HCT116 (cell line): ENCODE results near the gene APLN. TPM values are rescaled to one million over a fixed set of nuclear protein-coding genes. Genes with fewer than 3 reads are reported as not detected.

ENCODE experiments used
- ATAC-seq: fragments of 200-7000 bp; cut with Tn5 transposase; 2 replicates; pipeline ENCODE4 v1.9.1; 2020; ENCODE audit warnings: mild to moderate bottlenecking, moderate library complexity
- BruUV-seq: library from RNA; stranded (reverse); fragments of 400-500 nt; replicated peaks from 2 replicates; lab custom pipeline; 2021; lab: Mats Ljungman, UMichigan
- CTCF ChIA-PET: fragments of 300-600 bp; sonication (Branson Sonifier 250); formaldehyde crosslinking; loops from one replicate; lab custom pipeline; 2021; ENCODE audit warnings: antibody characterized with exemption; lab: Charles Lee
- POLR2A ChIA-PET: fragments of 300-600, 350-600 bp; sonication (Branson Sonifier 250); formaldehyde crosslinking; loops from one replicate; lab custom pipeline; 2021; ENCODE audit warnings: antibody characterized with exemption; lab: Charles Lee
- RAD21 ChIA-PET, 2 experiments: fragments of 300-600 bp; sonication (Branson Sonifier 250); formaldehyde crosslinking; loops; one replicate each; lab custom pipeline; 2023; ENCODE audit warnings: low total read pairs in 2 of 2; ENCODE audit not compliant: uncharacterized antibody in 2 of 2, unreplicated experiment in 2 of 2, low non-redundant PET in 1 of 2; lab: Charles Lee
- DNase-seq: peaks from one replicate; pipeline ENCODE4 v3.0.0-alpha.2; 2010; ENCODE audit warnings: low read depth, low spot score
- H2AFZ ChIP-seq: fragments of 200-600 bp; shearing (Covaris generic), sonication (generic); 2 replicates; pipeline ENCODE4 v1.6.1; 2017; ENCODE audit warnings: low read depth, mixed run types, mixed read lengths, antibody characterized with exemption, low read length; ENCODE audit not compliant: poor library complexity, severe bottlenecking
- H3K27ac ChIP-seq: 2 replicates; pipeline ENCODE4 v1.5.1; 2012; ENCODE audit warnings: low read depth, low read length
- H3K27me3 ChIP-seq: fragments of 200-600 bp; sonication (generic); 2 replicates; pipeline ENCODE4 v1.6.1; 2016; ENCODE audit warnings: mixed run types, low read length, mixed read lengths; ENCODE audit not compliant: insufficient read depth
- H3K36me3 ChIP-seq, 2 experiments: fragments of 200-500 bp in 1 of 2; fragments of 200-600 bp in 1 of 2; sonication (Bioruptor generic) in 1 of 2; sonication (generic) in 1 of 2; 2 replicates each; pipeline versions ENCODE4 v1.5.1 to v1.6.1; 2014 to 2016; ENCODE audit warnings: low read length in 2 of 2, inconsistent platforms in 1 of 2, mixed read lengths in 1 of 2, mixed run types in 1 of 2; ENCODE audit not compliant: insufficient read depth in 2 of 2, control insufficient read depth in 1 of 2
- H3K4me1 ChIP-seq, 2 experiments: fragments of 200-600 bp in 1 of 2; sonication (generic) in 1 of 2; 2 replicates each; pipeline versions ENCODE4 v1.5.1 to v1.6.1; 2012 to 2017; ENCODE audit warnings: low read length in 2 of 2, inconsistent platforms in 1 of 2, mild to moderate bottlenecking in 1 of 2, mixed read lengths in 1 of 2, mixed run types in 1 of 2, moderate library complexity in 1 of 2; ENCODE audit not compliant: insufficient read depth in 2 of 2, control insufficient read depth in 1 of 2
- H3K4me2 ChIP-seq: fragments of 200-600 bp; sonication (generic); 2 replicates; pipeline ENCODE4 v1.6.1; 2017; ENCODE audit warnings: mixed run types, low read length, mixed read lengths
- H3K4me3 ChIP-seq, 2 experiments: fragments of 200-600 bp in 1 of 2; sonication (generic) in 1 of 2; replicated peaks in 1 of 2; 2 replicates each; pipeline ENCODE4 v1.5.1; 2011 to 2016; ENCODE audit warnings: low read length in 2 of 2, control low read depth in 1 of 2, low read depth in 1 of 2, mild to moderate bottlenecking in 1 of 2, mixed read lengths in 1 of 2, mixed run types in 1 of 2
- H3K79me2 ChIP-seq: fragments of 200-600 bp; sonication (generic); 2 replicates; pipeline ENCODE4 v1.6.1; 2017; ENCODE audit warnings: mild to moderate bottlenecking, mixed run types, low read length, moderate library complexity, mixed read lengths; ENCODE audit not compliant: insufficient read depth
- H3K9ac ChIP-seq: fragments of 200-600 bp; sonication (generic); 2 replicates; pipeline ENCODE4 v1.6.1; 2016; ENCODE audit warnings: low read length, mixed read lengths
- H3K9me2 ChIP-seq: fragments of 200-600 bp; sonication (generic), shearing (Covaris generic); 2 replicates; pipeline ENCODE4 v1.6.1; 2017; ENCODE audit warnings: mixed run types, mild to moderate bottlenecking, moderate library complexity; ENCODE audit not compliant: insufficient read depth
- H3K9me3 ChIP-seq, 2 experiments: fragments of 200-500 bp in 1 of 2; fragments of 200-600 bp in 1 of 2; sonication (Bioruptor generic) in 1 of 2; sonication (generic) in 1 of 2; 2 replicates each; pipeline ENCODE4 v1.6.1; 2014 to 2017; ENCODE audit warnings: low read length in 2 of 2, mixed read lengths in 2 of 2, inconsistent platforms in 1 of 2, low read depth in 1 of 2, mild to moderate bottlenecking in 1 of 2, mixed run types in 1 of 2, moderate library complexity in 1 of 2; ENCODE audit not compliant: control insufficient read depth in 1 of 2, insufficient read depth in 1 of 2
- H4K20me1 ChIP-seq: fragments of 200-600 bp; sonication (generic), shearing (Covaris generic); 2 replicates; pipeline ENCODE4 v1.6.1; 2017; ENCODE audit warnings: mixed run types, mild to moderate bottlenecking, moderate library complexity; ENCODE audit not compliant: insufficient read depth
- ATF3 ChIP-seq: IDR thresholded peaks from 2 replicates; pipeline ENCODE4 v1.6.1; 2012
- CBX3 ChIP-seq: IDR thresholded peaks from 2 replicates; pipeline ENCODE4 v1.6.1; 2012; ENCODE audit warnings: low read depth
- CEBPB ChIP-seq: IDR thresholded peaks from 2 replicates; pipeline ENCODE4 v1.6.1; 2012; ENCODE audit warnings: low read depth
- EGR1 ChIP-seq: IDR thresholded peaks from 2 replicates; pipeline ENCODE4 v1.6.1; 2012; ENCODE audit warnings: low read depth
- ELF1 ChIP-seq: IDR thresholded peaks from 2 replicates; pipeline ENCODE4 v1.6.1; 2012; ENCODE audit warnings: low read depth, borderline replicate concordance
- EZH2 ChIP-seq: fragments of 200-600 bp; sonication (generic); IDR thresholded peaks from 2 replicates; pipeline ENCODE4 v1.6.1; 2017; ENCODE audit warnings: antibody characterized with exemption, mixed run types
- EZH2phosphoT487 ChIP-seq: fragments of 200-600 bp; IDR thresholded peaks from 2 replicates; pipeline ENCODE4 v1.6.1; 2018; ENCODE audit warnings: antibody characterized with exemption, borderline replicate concordance
- FOSL1 ChIP-seq: IDR thresholded peaks from 2 replicates; pipeline ENCODE4 v1.6.1; 2012; ENCODE audit warnings: low read depth
- JUND ChIP-seq: IDR thresholded peaks from 2 replicates; pipeline ENCODE4 v1.6.1; 2012
- POLR2A ChIP-seq: IDR thresholded peaks from 2 replicates; pipeline ENCODE4 v1.7.0; 2011; ENCODE audit warnings: borderline replicate concordance; ENCODE audit not compliant: insufficient read depth, insufficient read length; ENCODE audit errors: extremely low read depth
- POLR2AphosphoS5 ChIP-seq: IDR thresholded peaks from 2 replicates; pipeline ENCODE4 v1.6.1; 2011; ENCODE audit warnings: mild to moderate bottlenecking, low read depth, low read length, moderate library complexity
- RAD21 ChIP-seq: IDR thresholded peaks from 2 replicates; pipeline ENCODE4 v1.6.1; 2012; ENCODE audit warnings: low read depth, mild to moderate bottlenecking
- REST ChIP-seq: IDR thresholded peaks from 2 replicates; pipeline ENCODE4 v1.6.1; 2012; ENCODE audit warnings: low read depth
- SP1 ChIP-seq: IDR thresholded peaks from 2 replicates; pipeline ENCODE4 v1.6.1; 2012; ENCODE audit warnings: low read depth
- SRF ChIP-seq: IDR thresholded peaks from 2 replicates; pipeline ENCODE4 v1.6.1; 2012; ENCODE audit warnings: low read depth
- TCF7L2 ChIP-seq: IDR thresholded peaks from 2 replicates; pipeline ENCODE4 v1.7.0; 2011; ENCODE audit warnings: borderline replicate concordance, inconsistent platforms; ENCODE audit not compliant: insufficient read depth, insufficient read length; ENCODE audit errors: extremely low read depth
- YY1 ChIP-seq: IDR thresholded peaks from 2 replicates; pipeline ENCODE4 v1.6.1; 2011; ENCODE audit warnings: low read length, low read depth, moderate library complexity, mild to moderate bottlenecking; ENCODE audit not compliant: insufficient replicate concordance; ENCODE audit errors: extremely low read depth
- ZFX ChIP-seq: fragments of 450-650 bp; IDR thresholded peaks from 2 replicates; pipeline ENCODE4 v1.6.1; 2017
- ZNF274 ChIP-seq: fragments of 200-500 bp; sonication (Bioruptor generic); IDR thresholded peaks from 2 replicates; pipeline ENCODE4 v1.6.1; 2014; ENCODE audit warnings: mild to moderate bottlenecking, low read depth, low read length, inconsistent platforms
- intact Hi-C: fragments of 100-400 bp; cut with micrococcal nuclease; formaldehyde crosslinking; loops from 2 replicates; pipeline ENCODE4 v1.10.0; 2022
- total RNA-seq: library from RNA; stranded (reverse); gene quantifications from one replicate; pipeline ENCODE4 v1.2.1, GENCODE V29; 2021; ENCODE audit not compliant: unreplicated experiment
- TF ChIP-seq, protein P1 (sequence below): IDR thresholded peaks from 2 replicates; pipeline ENCODE4 v1.6.1; 2012

The APLN gene
- total RNA-seq, 1 experiment from 2014 or later: 0.22 TPM

DNA sequence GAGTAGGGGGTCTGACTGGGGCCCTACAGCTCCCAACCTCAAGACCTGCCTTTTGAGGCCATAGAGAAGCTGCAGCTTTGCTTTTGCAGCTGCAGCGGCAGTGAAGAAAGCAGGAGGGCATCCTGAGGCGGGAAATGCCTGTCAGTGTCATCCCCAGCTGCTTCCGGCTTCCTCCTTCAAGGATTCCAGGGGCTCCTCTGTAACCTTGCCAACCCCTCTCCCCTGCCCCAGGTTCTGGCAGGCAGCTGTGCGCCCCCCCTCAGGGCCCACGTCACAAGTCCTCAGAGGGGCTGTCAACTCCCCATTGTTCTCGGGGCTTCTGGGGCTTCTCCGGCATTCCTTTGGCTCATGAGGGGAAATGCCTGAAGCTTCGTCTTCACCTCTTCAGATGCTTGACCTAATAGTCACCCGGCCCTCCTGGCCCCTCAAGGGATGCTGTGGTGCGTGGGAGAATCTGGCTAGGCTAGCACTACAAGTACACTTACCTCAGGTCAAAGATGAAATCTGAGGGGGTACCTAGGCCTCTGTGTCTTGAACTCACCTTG is 31.9 kb downstream of the APLN start:
- Histone ChIP-seq H3K4me1 (no peaks in the 10 kb centered on the region), H3K27ac (no peak overlapping the region), H3K4me2 (no peak overlapping the region), H3K9ac (no peak overlapping the region), H3K27me3 (no peaks in the 10 kb centered on the region), H3K9me3 (no peaks in the 10 kb centered on the region), H3K4me3 (no peak overlapping the region), H4K20me1 (no peaks in the 10 kb centered on the region), H3K36me3 (no peaks in the 10 kb centered on the region), H3K79me2 (no peaks in the 10 kb centered on the region), H2AFZ (no peak overlapping the region), H3K9me2 (no peaks in the 10 kb centered on the region)
- TF ChIP-seq JUND (no peak), POLR2AphosphoS5 (no peak), REST (no peak), CEBPB (no peak), EZH2 (no peak), CBX3 (no peak), RAD21 (no peak), YY1 (no peak), EZH2phosphoT487 (no peak), ATF3 (no peak), SP1 (no peak), ZNF274 (no peak), ZFX (no peak), ELF1 (no peak), EGR1 (no peak), POLR2A (no peak), TCF7L2 (no peak), SRF (no peak), FOSL1 (no peak)
- TF ChIP-seq, protein P1, sequence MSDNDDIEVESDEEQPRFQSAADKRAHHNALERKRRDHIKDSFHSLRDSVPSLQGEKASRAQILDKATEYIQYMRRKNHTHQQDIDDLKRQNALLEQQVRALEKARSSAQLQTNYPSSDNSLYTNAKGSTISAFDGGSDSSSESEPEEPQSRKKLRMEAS: no peak
- RAD21 ChIA-PET: no interaction called here
- POLR2A ChIA-PET: no interaction called here
- CTCF ChIA-PET: no interaction called here
- BruUV-seq: no TSS peak
- intact Hi-C loops: no loop called here
- DNase-seq (no peak), ATAC-seq (no peak)
